Upper lobe of left lung (tissue), 6 donors: ENCODE data around the gene GKN1. TPM values are rescaled to one million over a fixed set of nuclear protein-coding genes. Genes with fewer than 3 reads are reported as not detected.

ENCODE experiments used
- ATAC-seq, 2 donors: fragments of 200-7000 bp; cut with Tn5 transposase; one replicate each; pipeline ENCODE4 v1.9.1; 2022; ENCODE audit warnings: mild to moderate bottlenecking in 2 of 2, moderate library complexity in 2 of 2; ENCODE audit not compliant: low FRiP score in 2 of 2
- DNase-seq, 2 donors: peaks; one replicate each; pipeline ENCODE4 v3.0.0-alpha.2; 2019 to 2020
- H3K27ac ChIP-seq, 4 donors: fragments of 200-600 bp; sonication (generic); one replicate each; pipeline ENCODE4 v1.5.1; 2016 to 2019
- H3K27me3 ChIP-seq, 4 donors: fragments of 200-600 bp; sonication (generic); one replicate each; pipeline ENCODE4 v1.5.1; 2017 to 2019
- H3K36me3 ChIP-seq, 4 donors: fragments of 200-600 bp; sonication (generic); one replicate each; pipeline ENCODE4 v1.5.1; 2016 to 2019
- H3K4me1 ChIP-seq, 4 donors: fragments of 200-600 bp; sonication (generic); one replicate each; pipeline ENCODE4 v1.5.1; 2018 to 2019
- H3K4me3 ChIP-seq, 4 donors: fragments of 200-600 bp; sonication (generic); one replicate each; pipeline ENCODE4 v1.5.1; 2017 to 2019; ENCODE audit warnings: mild to moderate bottlenecking in 2 of 4, moderate library complexity in 1 of 4
- H3K9me3 ChIP-seq, 4 donors: fragments of 200-600 bp; sonication (generic); one replicate each; pipeline ENCODE4 v1.5.1; 2018 to 2019
- EP300 ChIP-seq, 4 donors: sonication (generic); formaldehyde crosslinking; IDR thresholded peaks; one replicate each; pipeline ENCODE4 v1.5.1; 2017; ENCODE audit warnings: antibody characterized with exemption in 4 of 4, control low read depth in 2 of 4
- POLR2A ChIP-seq, 4 donors: fragments of 450-650 bp; IDR thresholded peaks; one replicate each; pipeline ENCODE4 v1.5.1; 2016 to 2017; ENCODE audit warnings: antibody characterized with exemption in 4 of 4, mild to moderate bottlenecking in 2 of 4
- POLR2AphosphoS5 ChIP-seq, 2 donors: sonication (generic); formaldehyde crosslinking; IDR thresholded peaks; one replicate each; pipeline ENCODE4 v1.5.1; 2017; ENCODE audit warnings: antibody characterized with exemption in 2 of 2
- WGBS, 2 donors: methylation state at CpG; one replicate each; pipeline ENCODE4 v1.1.5; 2017 to 2018; 5-methylcytosine and 5-hydroxymethylcytosine counted together
- total RNA-seq, 6 donors: library from RNA; depleted of rRNA in 4 of 6; stranded (reverse); fragments of >200 nt in 4 of 6; gene quantifications; one replicate each; pipeline versions ENCODE4 v1.1.0 to v1.2.1, GENCODE V29; 2016 to 2021
- TF ChIP-seq, protein P1 (sequence below), 6 experiments: fragments of 450-650 bp in 4 of 6; fragments of 200-600 bp in 2 of 6; sonication (generic) in 2 of 6; IDR thresholded peaks; one replicate each; pipeline ENCODE4 v1.5.1; 2016 to 2019; ENCODE audit warnings: antibody characterized with exemption in 6 of 6
- donor health status: DM: no; HTN: no; CAD: no; lungs with moderate emphysema.
- donor health status: DM: no; HTN: yes; CAD: no; lungs with severe emphysema.

GKN1 gene
- total RNA-seq, 6 donors from 2014 or later: not detected

DNA sequence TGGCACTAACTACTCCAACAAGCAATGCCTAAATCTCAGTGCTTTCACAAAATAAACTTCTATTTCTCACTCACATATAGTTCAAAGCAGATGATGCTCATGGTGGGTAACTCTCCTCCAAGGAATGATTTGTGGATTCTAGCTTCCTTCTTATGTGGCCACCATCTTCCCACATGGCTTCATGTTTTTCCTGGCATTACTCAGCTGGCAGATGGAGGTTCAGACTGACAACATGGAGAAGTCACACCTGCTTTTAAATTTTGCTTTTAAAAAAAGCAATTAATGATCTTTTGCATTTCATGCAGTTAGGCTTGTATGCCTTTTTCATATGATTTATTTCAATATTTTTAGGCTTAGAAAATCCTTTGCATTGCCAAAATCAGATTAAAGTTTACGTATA is 15.4 kb upstream of the GKN1 start:
- Histone ChIP-seq H3K27ac (no peak overlapping the region), H3K9me3 (no peaks in the 10 kb centered on the region), H3K27me3 (no peaks in the 10 kb centered on the region), H3K4me3 (no peak overlapping the region), H3K4me1 (no peaks in the 10 kb centered on the region), H3K36me3 (no peaks in the 10 kb centered on the region)
- ATAC-seq (no peak), DNase-seq (no peak)
- WGBS, 2 donors: 97 to 98% methylated on average over 1 of the region's 1 CpG
- no peak for TF ChIP-seq POLR2A (IDR thresholded peaks at IDR 0.05)
- TF ChIP-seq, protein P1, sequence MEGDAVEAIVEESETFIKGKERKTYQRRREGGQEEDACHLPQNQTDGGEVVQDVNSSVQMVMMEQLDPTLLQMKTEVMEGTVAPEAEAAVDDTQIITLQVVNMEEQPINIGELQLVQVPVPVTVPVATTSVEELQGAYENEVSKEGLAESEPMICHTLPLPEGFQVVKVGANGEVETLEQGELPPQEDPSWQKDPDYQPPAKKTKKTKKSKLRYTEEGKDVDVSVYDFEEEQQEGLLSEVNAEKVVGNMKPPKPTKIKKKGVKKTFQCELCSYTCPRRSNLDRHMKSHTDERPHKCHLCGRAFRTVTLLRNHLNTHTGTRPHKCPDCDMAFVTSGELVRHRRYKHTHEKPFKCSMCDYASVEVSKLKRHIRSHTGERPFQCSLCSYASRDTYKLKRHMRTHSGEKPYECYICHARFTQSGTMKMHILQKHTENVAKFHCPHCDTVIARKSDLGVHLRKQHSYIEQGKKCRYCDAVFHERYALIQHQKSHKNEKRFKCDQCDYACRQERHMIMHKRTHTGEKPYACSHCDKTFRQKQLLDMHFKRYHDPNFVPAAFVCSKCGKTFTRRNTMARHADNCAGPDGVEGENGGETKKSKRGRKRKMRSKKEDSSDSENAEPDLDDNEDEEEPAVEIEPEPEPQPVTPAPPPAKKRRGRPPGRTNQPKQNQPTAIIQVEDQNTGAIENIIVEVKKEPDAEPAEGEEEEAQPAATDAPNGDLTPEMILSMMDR (IDR thresholded peaks at IDR 0.05): no peak
- TF ChIP-seq POLR2AphosphoS5 (IDR thresholded peaks at IDR 0.05): no peak
- TF ChIP-seq EP300 (IDR thresholded peaks at IDR 0.05): no peak

DNA sequence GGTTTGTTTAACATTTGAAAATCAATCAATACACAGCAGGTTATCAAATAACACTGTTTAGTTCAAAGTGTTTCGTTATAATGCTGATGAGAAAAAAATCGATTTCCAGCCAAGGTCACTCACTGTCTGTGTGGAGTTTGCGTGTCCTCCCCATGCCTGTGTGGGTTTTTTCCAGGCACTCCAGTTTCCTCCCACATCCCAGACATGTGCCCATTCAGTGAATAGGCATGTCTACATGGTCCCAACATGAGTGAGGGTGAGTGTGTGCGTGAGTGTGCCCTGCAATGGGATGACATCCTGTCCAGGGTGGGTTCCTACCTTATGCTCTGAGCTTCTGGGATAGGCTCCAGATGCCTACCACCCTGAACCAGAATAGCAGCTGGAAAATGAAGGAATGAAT is 13.1 kb upstream of the GKN1 start:
- 93 to 95% methylated on average over 4 of the region's 4 CpGs for WGBS, 2 donors
- no peak overlapping the region for H3K4me3 ChIP-seq
- no peaks in the 10 kb centered on the region for H3K4me1 ChIP-seq
- ATAC-seq (no peak), DNase-seq (no peak)
- no peaks in the 10 kb centered on the region for H3K9me3 ChIP-seq
- no peaks in the 10 kb centered on the region for H3K36me3 ChIP-seq
- H3K27ac ChIP-seq: no peak overlapping the region
- H3K27me3 ChIP-seq: no peaks in the 10 kb centered on the region
- TF ChIP-seq, protein P1 (IDR thresholded peaks at IDR 0.05): no peak
- no peak for TF ChIP-seq POLR2AphosphoS5 (IDR thresholded peaks at IDR 0.05)
- no peak for TF ChIP-seq POLR2A (IDR thresholded peaks at IDR 0.05)
- no peak for TF ChIP-seq EP300 (IDR thresholded peaks at IDR 0.05)

DNA sequence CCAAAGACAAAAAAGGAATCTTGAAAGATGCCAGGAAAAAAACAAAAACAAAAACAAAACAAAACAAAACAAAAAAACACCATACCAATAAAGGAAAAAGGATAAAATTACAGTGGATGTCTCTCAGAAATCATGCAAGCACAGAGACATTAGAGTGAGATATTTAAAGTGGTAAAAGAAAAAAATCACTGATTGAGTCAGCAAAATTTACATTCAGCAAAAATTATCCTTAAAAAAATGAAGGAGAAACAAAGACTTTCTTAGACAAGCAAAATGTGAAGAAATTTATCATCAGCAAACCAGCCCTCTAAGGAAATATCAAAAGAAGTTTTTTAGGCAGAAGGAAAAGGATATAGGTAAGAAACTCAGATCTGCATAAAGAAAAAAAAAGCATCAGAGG is 10.2 kb upstream of the GKN1 start:
- Histone ChIP-seq H3K4me1 (no peaks in the 10 kb centered on the region), H3K36me3 (no peaks in the 10 kb centered on the region), H3K27me3 (no peaks in the 10 kb centered on the region), H3K4me3 (no peak overlapping the region), H3K9me3 (no peaks in the 10 kb centered on the region), H3K27ac (no peak overlapping the region)
- ATAC-seq (no peak), DNase-seq (no peak)
- TF ChIP-seq EP300 (IDR thresholded peaks at IDR 0.05) (no peak), POLR2AphosphoS5 (IDR thresholded peaks at IDR 0.05) (no peak), POLR2A (IDR thresholded peaks at IDR 0.05) (no peak)
- TF ChIP-seq, protein P1 (IDR thresholded peaks at IDR 0.05): no peak

DNA sequence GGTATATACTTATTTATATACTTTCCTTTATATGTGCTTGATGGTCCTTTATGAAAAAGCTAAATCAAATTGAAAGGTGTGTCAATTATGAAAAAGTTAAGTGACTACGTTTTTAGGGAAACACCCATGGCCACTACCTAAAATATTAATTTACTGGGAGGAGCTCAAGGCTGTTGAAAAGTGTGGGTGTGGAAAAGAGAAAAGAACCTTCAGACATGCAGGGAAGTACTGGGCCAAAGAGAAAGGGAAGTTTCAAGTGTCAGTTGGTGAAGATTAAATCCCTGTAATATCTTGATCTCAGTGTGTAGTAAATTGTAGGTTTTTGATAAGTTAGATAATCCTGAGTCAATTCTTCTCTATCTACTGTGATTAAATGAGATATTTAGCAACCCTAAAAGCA is 6.2 kb upstream of the GKN1 start:
- TF ChIP-seq POLR2A (IDR thresholded peaks at IDR 0.05) (no peak), EP300 (IDR thresholded peaks at IDR 0.05) (no peak), POLR2AphosphoS5 (IDR thresholded peaks at IDR 0.05) (no peak)
- TF ChIP-seq, protein P1 (IDR thresholded peaks at IDR 0.05): no peak
- Histone ChIP-seq H3K36me3 (no peaks in the 10 kb centered on the region), H3K9me3 (no peaks in the 10 kb centered on the region), H3K27ac (no peak overlapping the region), H3K27me3 (no peaks in the 10 kb centered on the region), H3K4me3 (no peak overlapping the region), H3K4me1 (no peaks in the 10 kb centered on the region)
- ATAC-seq (no peak), DNase-seq (no peak)
- WGBS, 2 donors: 58 to 67% methylated on average over 1 of the region's 1 CpG

DNA sequence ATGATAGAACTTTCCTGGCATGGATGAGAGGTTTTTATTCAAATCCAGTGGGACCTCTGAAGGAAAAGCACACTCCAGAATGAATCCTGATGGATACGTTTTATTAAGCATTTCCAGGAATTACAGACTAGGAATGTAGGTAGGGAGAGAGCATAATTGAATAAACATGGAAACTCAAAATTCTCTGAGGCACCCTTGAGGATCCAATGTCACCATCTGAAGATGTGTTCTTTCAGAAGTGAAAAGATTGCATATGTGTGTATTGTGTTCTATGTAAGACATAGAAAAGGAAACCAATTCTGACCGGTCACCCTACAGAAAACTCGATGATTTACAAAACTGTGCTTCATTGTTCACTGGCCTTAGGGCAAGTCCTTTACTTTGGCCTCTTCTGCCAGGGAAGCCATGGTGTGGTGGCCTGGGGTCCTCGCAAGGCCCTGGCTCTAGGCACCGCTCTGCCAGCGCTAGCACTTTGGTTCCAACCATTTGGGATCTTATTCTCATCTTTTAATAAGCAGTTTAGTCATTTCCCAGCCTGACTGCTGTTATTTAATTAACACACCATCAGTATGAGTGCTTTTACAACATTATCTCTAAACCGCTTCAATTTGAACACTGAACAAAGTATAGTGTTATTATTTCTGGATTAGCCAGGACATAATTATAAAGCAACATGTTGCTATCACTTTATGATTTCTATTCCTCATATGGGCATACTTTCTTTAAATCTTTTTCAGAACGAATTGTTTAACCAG is 4.5 kb upstream of the GKN1 start:
- TF ChIP-seq POLR2A (IDR thresholded peaks at IDR 0.05): no peak
- TF ChIP-seq EP300 (IDR thresholded peaks at IDR 0.05): no peak
- TF ChIP-seq POLR2AphosphoS5 (IDR thresholded peaks at IDR 0.05): no peak
- TF ChIP-seq, protein P1 (IDR thresholded peaks at IDR 0.05): no peak
- 82 to 90% methylated on average over 8 of the region's 8 CpGs for WGBS, 2 donors
- no peak overlapping the region for H3K27ac ChIP-seq
- DNase-seq (peak in 1 of 2 donors; percentile 3), ATAC-seq (no peak)
- H3K4me3 ChIP-seq: no peak overlapping the region
- H3K27me3 ChIP-seq: no peaks in the 10 kb centered on the region
- H3K4me1 ChIP-seq: no peaks in the 10 kb centered on the region
- H3K36me3 ChIP-seq: no peaks in the 10 kb centered on the region
- H3K9me3 ChIP-seq: no peaks in the 10 kb centered on the region
